TTC549 (cell line): Measurements from ENCODE around the gene RSPRY1.

Experiments used
- FAIRE-seq: peaks from 2 replicates; lab custom pipeline; 2012; peaks lifted over from hg19 to GRCh38; lab: Jason Lieb, UNC

Gene RSPRY1

DNA sequence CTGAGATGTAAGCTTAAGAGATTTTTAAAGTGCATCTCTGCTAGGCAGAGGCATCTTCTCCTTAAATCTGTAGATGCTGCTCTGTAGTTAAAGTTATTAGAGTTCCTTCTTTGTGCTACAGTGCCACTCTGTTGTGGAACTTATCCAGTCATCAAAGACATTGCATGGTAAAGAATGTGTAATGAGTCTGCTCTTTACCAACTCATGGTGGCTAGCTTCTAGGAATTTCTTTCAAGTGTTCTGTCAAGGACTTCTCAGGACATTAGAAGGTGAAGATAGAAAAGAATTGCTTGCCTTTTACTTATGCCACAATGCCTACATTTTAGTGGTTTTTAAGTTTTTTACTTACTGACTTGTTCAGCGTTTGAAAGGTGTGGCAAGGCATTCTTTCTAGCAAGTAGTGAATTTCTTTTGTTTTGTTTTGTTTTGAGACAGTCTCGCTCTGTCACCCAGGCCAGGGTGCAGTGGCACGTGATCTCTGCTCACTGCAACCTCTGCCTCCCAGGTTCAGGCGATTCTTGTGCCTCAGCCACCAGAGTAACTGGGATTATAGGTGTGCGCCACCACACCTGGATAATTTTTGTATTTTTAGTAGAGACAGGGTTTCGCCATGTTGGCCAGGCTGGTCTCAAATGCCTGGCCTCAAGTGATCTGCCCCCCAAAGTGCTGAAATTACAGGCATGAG is 38.7 kb downstream of the RSPRY1 start:
- FAIRE-seq, result no peak

- FAIRE-seq, result no peak
Observed at GRCh38 chr16:57225978-57226377, 39.8 kb downstream of the RSPRY1 start.

GRCh38 chr16:57226701-57227621 is 40.8 kb downstream of the RSPRY1 start:
- no peak for FAIRE-seq

DNA sequence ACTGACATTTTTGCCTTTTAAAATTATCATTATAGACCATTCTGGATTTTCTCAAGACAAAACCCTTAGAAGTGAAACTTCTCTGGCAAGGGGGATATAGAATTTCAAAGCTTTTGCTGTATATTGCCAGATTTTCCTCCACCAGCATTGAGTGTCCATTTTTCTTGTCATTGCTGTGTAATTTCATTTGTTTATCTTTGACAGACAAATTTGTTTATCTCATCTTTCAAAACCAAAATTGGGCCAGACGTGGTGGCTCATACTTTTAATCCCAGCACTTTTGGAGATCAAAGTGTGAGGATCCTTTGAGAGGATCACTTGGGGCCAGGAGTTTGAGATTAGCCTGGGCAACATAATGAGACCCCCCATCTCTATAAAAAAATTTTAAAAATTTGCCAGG is 43.0 kb downstream of the RSPRY1 start:
- FAIRE-seq, result no peak

DNA sequence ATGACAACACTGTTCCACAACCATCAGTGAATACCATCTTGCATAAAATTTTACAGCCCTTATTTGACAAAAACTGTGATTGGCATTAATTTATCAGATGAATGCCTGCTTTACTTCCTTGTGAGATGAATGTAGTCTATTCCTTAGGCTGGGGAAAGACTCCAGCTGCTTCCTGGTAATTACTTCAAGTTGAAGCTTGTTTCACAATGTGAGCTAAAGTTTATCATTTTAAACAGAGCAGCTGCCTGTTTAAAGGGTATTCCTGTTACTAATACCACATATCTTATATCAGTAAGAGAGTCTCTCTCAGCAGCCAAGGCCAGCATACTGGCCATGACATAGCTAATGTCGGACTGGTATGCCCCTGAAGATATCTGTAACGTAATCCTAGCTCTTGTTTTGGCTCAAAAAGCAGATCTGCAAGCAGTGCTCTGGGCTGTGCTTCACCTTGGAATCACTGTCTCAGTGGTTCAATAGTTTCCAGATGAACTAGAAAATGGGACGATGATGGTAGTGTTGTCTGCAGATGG is 45.8 kb downstream of the RSPRY1 start:
- no peak for FAIRE-seq

DNA sequence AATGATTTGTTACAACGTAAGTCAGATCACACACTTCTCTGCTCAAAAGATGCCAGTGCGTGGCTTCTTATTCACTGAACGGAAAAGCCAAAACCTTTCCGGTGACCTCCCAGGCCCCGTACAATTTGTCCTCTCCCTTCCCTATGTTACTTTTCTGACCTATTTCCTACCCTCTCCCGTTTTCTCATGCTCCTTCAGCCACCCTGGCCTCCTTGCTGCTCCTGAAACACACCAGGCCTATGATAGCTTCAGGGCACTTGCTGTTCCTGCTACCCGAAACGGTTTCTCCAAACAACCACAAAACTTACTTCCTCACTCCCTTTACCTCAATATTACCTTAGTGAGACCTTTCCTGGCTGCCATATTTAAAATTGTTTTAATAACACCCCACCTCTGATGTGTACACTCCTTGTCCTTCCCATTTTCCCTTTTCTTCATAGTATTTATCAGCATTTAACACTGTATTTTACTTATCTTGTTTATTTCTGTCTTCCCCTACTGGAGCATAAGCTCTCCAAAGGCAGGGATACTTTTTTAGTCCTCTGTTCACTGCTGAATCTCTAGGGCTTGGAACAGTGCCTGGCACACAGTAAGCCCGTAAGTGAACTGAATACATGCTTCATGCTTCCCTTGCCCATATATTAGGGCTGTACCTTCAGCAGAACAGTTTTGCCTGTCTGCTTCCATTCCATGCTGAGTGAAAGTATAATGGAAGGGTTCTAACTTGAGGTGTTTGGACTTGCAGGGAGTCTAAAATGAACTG is 48.0 kb downstream of the RSPRY1 start:
- FAIRE-seq, result no peak

DNA sequence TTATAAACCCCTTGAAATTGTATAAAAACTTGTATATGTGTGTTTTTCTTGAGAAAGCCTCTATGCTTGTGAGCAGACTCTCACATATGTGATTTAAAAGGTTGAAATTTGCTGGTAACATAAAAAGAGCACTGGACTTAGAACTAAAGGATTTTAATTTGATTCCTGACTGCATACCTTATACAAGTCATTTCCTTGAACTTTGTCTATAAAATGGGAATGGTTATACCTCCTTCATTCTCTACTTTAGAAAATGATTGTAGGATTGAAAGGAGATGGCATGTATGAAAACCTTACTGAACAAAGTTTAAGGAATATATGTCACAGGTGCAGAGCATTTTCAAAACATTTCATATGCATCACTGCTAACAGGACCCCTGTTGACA is 48.6 kb downstream of the RSPRY1 start:
- no peak for FAIRE-seq

- FAIRE-seq, result no peak
Observed at GRCh38 chr16:57235128-57236021, 49.2 kb downstream of the RSPRY1 start.

DNA sequence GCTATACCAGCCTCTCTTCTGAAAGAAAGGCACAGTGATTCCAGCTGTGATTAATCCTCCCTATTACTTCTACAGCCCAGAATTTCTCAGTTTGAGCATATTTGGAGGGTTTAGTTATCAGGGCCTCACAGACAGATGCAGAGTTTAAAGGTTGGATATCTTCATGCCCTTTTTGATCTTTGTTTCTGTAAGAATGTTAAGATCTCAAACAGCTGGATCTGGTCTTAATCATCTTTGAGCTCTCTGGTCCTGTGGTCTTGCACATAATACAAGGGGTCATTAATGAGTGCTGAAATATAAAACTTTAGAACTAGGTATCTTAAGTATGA is 49.9 kb downstream of the RSPRY1 start:
- FAIRE-seq, result no peak

DNA sequence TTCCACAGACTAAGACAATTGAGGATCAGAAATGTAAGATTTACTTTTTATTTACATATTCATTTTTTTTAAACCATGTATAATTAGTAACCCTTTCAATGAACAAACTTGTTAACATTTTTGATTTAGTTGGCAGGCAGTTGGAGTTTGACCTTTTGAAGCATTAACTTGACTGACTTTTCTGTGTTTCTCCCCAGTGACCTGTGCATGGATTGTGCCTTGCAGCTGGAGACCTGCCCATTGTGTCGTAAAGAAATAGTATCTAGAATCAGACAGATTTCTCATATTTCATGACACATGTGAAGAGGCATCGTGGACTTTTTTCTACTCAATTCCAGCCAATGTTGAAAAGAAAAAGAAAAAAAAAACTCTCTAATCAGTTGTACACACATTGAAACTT is 52.6 kb downstream of the RSPRY1 start:
- no peak for FAIRE-seq

- FAIRE-seq, result no peak
Observed at GRCh38 chr16:57239107-57239506, 53.0 kb downstream of the RSPRY1 start.

DNA sequence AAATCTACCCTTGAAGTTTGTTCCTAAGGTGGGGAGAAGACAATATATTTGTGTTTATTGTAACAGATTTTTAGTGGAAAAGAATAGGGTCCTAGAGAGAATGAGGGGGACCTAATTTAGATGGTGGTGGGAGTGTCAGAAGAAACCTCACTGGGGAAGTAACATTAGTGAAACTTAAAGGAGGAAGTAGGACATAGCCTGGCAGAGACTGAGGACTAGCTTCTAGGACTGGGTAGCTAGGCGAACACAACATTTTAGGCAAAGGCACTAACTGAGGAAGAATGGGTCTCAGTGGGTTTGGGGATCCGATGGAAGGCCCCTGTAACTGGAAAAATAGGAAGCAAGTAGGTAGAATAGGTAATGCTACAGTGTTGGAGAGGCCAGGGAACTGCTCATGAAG is 54.7 kb downstream of the RSPRY1 start:
- FAIRE-seq, result no peak

- no peak for FAIRE-seq
Observed at GRCh38 chr16:57242650-57243049, 56.5 kb downstream of the RSPRY1 start.

GRCh38 chr16:57244463-57244766 is 58.3 kb downstream of the RSPRY1 start:
- FAIRE-seq, result no peak

- no peak for FAIRE-seq
Observed at GRCh38 chr16:57244767-57245471, 58.8 kb downstream of the RSPRY1 start, which contains the start of gene ARL2BP. Gene ARL2BP, plus strand, starts transcription at chr16:57245259. Its CDS starts 109 bp downstream, at chr16:57245368.

DNA sequence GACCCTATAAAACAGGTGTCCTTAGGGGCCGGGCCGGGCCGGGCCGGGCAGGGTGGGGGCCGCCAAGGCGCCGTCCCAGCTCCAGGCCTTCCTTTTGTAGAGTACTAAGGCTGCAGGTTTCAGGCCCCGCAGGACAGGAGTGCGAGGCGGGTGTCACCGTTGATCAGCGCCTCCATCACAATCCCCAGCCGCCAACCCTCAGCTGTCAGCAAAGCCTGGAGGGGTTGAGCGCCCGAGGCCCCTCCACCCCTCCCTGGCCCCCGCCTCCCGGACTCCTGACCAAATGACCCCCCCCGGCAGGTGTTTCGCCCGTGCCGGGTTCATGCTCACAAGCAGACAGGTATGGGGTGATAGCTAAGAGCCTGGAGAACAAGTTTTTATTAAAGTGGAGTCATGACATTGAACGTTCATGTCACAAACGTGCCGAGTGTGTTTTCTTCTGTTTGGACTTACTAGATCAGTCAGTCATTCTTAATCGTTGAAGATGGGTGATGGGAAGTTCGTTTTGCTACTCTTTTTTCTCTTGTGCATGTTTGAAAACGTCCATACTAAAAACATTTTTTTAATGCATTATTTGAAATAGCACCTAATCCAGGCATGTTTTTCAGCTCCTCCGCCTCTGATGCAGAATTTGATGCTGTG is 59.5 kb downstream of the RSPRY1 start:
- FAIRE-seq, result no peak

DNA sequence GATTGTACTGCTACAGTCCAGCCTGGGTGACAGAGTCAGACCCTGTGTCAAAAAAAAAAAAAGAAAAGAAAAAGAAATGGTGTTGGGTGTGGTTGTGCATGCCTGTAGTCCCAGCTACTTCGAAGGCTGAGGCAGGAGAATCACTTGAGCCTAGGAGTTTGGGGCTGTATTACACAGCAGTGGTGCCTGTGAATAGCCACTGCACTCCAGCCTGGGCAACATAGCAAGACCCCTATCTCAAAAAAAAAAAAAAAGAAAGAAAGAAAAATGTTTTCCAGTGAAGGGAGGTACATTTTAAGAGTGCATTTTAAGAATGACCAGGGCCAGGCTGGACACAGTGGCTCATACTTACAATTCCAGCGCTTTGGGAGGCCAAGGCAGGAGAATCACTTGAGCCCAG is 65.2 kb downstream of the RSPRY1 start:
- no peak for FAIRE-seq

GRCh38 chr16:57252148-57252721 is 66.1 kb downstream of the RSPRY1 start:
- FAIRE-seq, result no peak

- no peak for FAIRE-seq
Observed at GRCh38 chr16:57253466-57253865, 67.3 kb downstream of the RSPRY1 start.

GRCh38 chr16:57255686-57256415 is 69.7 kb downstream of the RSPRY1 start:
- FAIRE-seq, result no peak
